GM11168 (cell line): Measurements from ENCODE around the gene AFF3.

Source experiments
- in situ Hi-C: fragments of 300-500 bp; cut with MboI; formaldehyde crosslinking; loops from one replicate; pipeline ENCODE4 v1.12.0; 2022; ENCODE audit warnings: low sequenced_read_pairs; ENCODE audit not compliant: unreplicated experiment

The AFF3 gene

GRCh38 chr2:99695944-99696253 is 446.5 kb downstream of the AFF3 start:
- in situ Hi-C loops, result no loop called here

- in situ Hi-C loops, result no loop called here
Measured at GRCh38 chr2:99695130-99695943, 447.1 kb downstream of the AFF3 start.

- in situ Hi-C loops, result no loop called here
Measured at GRCh38 chr2:99694331-99694730, 448.1 kb downstream of the AFF3 start.

- in situ Hi-C loops, result no loop called here
Measured at GRCh38 chr2:99692785-99693184, 449.6 kb downstream of the AFF3 start.

- in situ Hi-C loops, result no loop called here
Measured at GRCh38 chr2:99691926-99692325, 450.5 kb downstream of the AFF3 start.

- in situ Hi-C loops, result no loop called here
Measured at GRCh38 chr2:99689145-99689742, 453.1 kb downstream of the AFF3 start.

GRCh38 chr2:99688699-99689098 is 453.7 kb downstream of the AFF3 start:
- in situ Hi-C loops, result no loop called here

- in situ Hi-C loops, result no loop called here
Measured at GRCh38 chr2:99682275-99683060, 459.9 kb downstream of the AFF3 start.

GRCh38 chr2:99680946-99681345 is 461.4 kb downstream of the AFF3 start:
- in situ Hi-C loops, result no loop called here

- in situ Hi-C loops, result no loop called here
Measured at GRCh38 chr2:99679518-99679917, 462.9 kb downstream of the AFF3 start.

- in situ Hi-C loops, result no loop called here
Measured at GRCh38 chr2:99678625-99679024, 463.8 kb downstream of the AFF3 start.

- in situ Hi-C loops, result no loop called here
Measured at GRCh38 chr2:99677814-99678213, 464.6 kb downstream of the AFF3 start.

- in situ Hi-C loops, result no loop called here
Measured at GRCh38 chr2:99675130-99675661, 467.2 kb downstream of the AFF3 start.

- in situ Hi-C loops, result no loop called here
Measured at GRCh38 chr2:99674090-99674489, 468.3 kb downstream of the AFF3 start.

GRCh38 chr2:99672766-99673350 is 469.5 kb downstream of the AFF3 start:
- in situ Hi-C loops, result no loop called here

- in situ Hi-C loops, result no loop called here
Measured at GRCh38 chr2:99670768-99671734, 471.3 kb downstream of the AFF3 start.

- in situ Hi-C loops, result no loop called here
Measured at GRCh38 chr2:99666256-99666655, 476.1 kb downstream of the AFF3 start.

GRCh38 chr2:99663641-99664040 is 478.7 kb downstream of the AFF3 start:
- in situ Hi-C loops, result no loop called here

GRCh38 chr2:99662761-99663341 is 479.5 kb downstream of the AFF3 start:
- in situ Hi-C loops, result no loop called here
